ENCODE data around the gene CDHR5.

- TF ChIP-seq EZH2 (IDR thresholded peaks at IDR 0.05) (no peak), EZH2phosphoT487 (IDR thresholded peaks at IDR 0.05) (no peak)
- TF ChIP-seq, protein P1, sequence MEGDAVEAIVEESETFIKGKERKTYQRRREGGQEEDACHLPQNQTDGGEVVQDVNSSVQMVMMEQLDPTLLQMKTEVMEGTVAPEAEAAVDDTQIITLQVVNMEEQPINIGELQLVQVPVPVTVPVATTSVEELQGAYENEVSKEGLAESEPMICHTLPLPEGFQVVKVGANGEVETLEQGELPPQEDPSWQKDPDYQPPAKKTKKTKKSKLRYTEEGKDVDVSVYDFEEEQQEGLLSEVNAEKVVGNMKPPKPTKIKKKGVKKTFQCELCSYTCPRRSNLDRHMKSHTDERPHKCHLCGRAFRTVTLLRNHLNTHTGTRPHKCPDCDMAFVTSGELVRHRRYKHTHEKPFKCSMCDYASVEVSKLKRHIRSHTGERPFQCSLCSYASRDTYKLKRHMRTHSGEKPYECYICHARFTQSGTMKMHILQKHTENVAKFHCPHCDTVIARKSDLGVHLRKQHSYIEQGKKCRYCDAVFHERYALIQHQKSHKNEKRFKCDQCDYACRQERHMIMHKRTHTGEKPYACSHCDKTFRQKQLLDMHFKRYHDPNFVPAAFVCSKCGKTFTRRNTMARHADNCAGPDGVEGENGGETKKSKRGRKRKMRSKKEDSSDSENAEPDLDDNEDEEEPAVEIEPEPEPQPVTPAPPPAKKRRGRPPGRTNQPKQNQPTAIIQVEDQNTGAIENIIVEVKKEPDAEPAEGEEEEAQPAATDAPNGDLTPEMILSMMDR (IDR thresholded peaks at IDR 0.05) = no peak
Observed at GRCh38 chr11:595400-595799, 29.4 kb downstream of the CDHR5 start.
